MCF 10A (cell line): ENCODE measurements around the gene DPEP3. TPM values are rescaled to one million over a fixed set of nuclear protein-coding genes. Genes with fewer than 3 reads are reported as not detected.

Source experiments
- BruUV-seq: library from RNA; stranded (reverse); fragments of 400-500 nt; replicated peaks from 2 replicates; lab custom pipeline; 2021; lab: Mats Ljungman, UMichigan
- CTCF ChIA-PET: fragments of 300-600 bp; sonication (Branson Sonifier 250); formaldehyde crosslinking; extraction: SDS; loops from one replicate; lab custom pipeline; 2021; ENCODE audit warnings: antibody characterized with exemption, inconsistent platforms; lab: Yijun Ruan, JAX
- POLR2A ChIA-PET: fragments of 300-600, 350-650 bp; sonication (Branson Sonifier 250); formaldehyde crosslinking; extraction: SDS; loops from one replicate; lab custom pipeline; 2020; ENCODE audit warnings: antibody characterized with exemption, inconsistent platforms; lab: Yijun Ruan, JAX
- DNase-seq: peaks from one replicate; pipeline ENCODE4 v3.0.0-alpha.2; 2018; ENCODE audit not compliant: unreplicated experiment
- H3K27ac Mint-ChIP-seq: one replicate; pipeline ENCODE4 v1.8.0; 2022; ENCODE audit warnings: mild to moderate bottlenecking, low read depth, mixed read lengths; ENCODE audit not compliant: unreplicated experiment
- H3K27me3 Mint-ChIP-seq: one replicate; pipeline ENCODE4 v1.8.0; 2022; ENCODE audit warnings: mixed read lengths; ENCODE audit not compliant: insufficient read depth, unreplicated experiment
- H3K36me3 Mint-ChIP-seq: one replicate; pipeline ENCODE4 v1.8.0; 2022; ENCODE audit warnings: mild to moderate bottlenecking, moderate library complexity, mixed read lengths; ENCODE audit not compliant: insufficient read depth, unreplicated experiment
- H3K4me1 Mint-ChIP-seq: one replicate; pipeline ENCODE4 v1.8.0; 2022; ENCODE audit warnings: mixed read lengths; ENCODE audit not compliant: insufficient read depth, unreplicated experiment
- H3K4me3 Mint-ChIP-seq: one replicate; pipeline ENCODE4 v1.8.0; 2022; ENCODE audit warnings: mild to moderate bottlenecking, moderate library complexity, mixed read lengths; ENCODE audit not compliant: unreplicated experiment
- H3K9me3 Mint-ChIP-seq: one replicate; pipeline ENCODE4 v1.8.0; 2022; ENCODE audit warnings: mixed read lengths; ENCODE audit not compliant: unreplicated experiment
- intact Hi-C: fragments of 100-400 bp; cut with micrococcal nuclease; formaldehyde crosslinking; loops from 2 replicates; pipeline ENCODE4 v1.14.1; 2022
- total RNA-seq: library from RNA; stranded (reverse); gene quantifications from 2 replicates; pipeline ENCODE4 v1.2.3, GENCODE V29; 2022
- TF ChIP-seq, protein P1 (sequence below): fragments of 200-600 bp; IDR thresholded peaks from one replicate; pipeline ENCODE4 v1.8.0; 2022; ENCODE audit warnings: antibody characterized with exemption, mild to moderate bottlenecking; ENCODE audit not compliant: unreplicated experiment

DPEP3 gene
- total RNA-seq, 1 experiment from 2014 or later = not detected

DNA sequence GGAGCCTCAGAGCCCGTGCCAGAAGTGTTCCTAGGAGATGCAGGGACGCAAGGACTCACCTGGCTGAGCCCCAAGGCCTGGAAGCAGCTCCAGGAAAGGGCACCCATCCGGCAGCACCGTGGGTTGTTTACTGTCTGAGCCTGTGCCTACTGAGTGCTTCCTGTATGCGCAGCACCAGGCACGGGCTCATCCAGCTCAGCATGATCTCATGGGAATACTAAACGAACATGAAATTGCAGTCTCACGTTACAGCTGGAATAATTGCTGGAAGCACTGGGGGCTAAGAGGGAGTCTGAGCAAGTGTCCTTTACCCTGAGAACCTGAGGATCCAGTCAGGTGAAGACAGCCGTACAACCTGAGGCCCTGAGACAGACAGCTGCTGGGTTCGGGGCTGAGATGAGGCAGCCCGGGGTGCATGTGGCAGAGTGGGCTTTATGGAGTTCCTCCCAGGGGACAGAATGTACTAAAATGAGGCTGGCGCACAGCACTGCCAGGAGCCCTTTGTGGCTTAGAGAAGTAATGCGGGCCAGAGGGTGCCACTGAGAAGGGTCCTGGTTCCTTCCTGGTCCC is 54.0 kb downstream of the DPEP3 start:
- no peak for DNase-seq
- CTCF ChIA-PET = interaction anchor here (0.6 to 6.1 kb wide), 9 partner anchors 11 to 1322 kb away, joined by 3 to 67 read pairs (median 4); partner anchors contain the start of gene NRN1L

More for the DNA sequence above, 54.0 kb downstream of the DPEP3 start:
- no TSS peak for BruUV-seq
- Mint-ChIP-seq H3K27me3 (no peaks in the 10 kb centered on the region), H3K9me3 (no peaks in the 10 kb centered on the region), H3K27ac (no peak overlapping the region), H3K4me1 (no peaks in the 10 kb centered on the region), H3K36me3 (peaks cover 9% of the 10 kb centered on the region), H3K4me3 (no peak overlapping the region)
- POLR2A ChIA-PET = interaction anchor here (0.6 to 3.6 kb wide), 2 partner anchors 9 to 55 kb away, joined by 3 to 21 read pairs; no protein-coding TSS in a partner anchor
- intact Hi-C loops = loop anchor here (5.0 kb wide), 1 partner anchor 94 kb away; no protein-coding TSS in a partner anchor
- TF ChIP-seq, protein P1, sequence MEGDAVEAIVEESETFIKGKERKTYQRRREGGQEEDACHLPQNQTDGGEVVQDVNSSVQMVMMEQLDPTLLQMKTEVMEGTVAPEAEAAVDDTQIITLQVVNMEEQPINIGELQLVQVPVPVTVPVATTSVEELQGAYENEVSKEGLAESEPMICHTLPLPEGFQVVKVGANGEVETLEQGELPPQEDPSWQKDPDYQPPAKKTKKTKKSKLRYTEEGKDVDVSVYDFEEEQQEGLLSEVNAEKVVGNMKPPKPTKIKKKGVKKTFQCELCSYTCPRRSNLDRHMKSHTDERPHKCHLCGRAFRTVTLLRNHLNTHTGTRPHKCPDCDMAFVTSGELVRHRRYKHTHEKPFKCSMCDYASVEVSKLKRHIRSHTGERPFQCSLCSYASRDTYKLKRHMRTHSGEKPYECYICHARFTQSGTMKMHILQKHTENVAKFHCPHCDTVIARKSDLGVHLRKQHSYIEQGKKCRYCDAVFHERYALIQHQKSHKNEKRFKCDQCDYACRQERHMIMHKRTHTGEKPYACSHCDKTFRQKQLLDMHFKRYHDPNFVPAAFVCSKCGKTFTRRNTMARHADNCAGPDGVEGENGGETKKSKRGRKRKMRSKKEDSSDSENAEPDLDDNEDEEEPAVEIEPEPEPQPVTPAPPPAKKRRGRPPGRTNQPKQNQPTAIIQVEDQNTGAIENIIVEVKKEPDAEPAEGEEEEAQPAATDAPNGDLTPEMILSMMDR = no peak

Other genes with a start within 250 kb of the DPEP3 start
- 17.2 and 21.7 TPM in 2 replicates for gene RANBP10, start 173.9 kb downstream of the DPEP3 start, total RNA-seq
- 1.1 and 1.5 TPM in 2 replicates for gene TSNAXIP1, start 173.6 kb downstream of the DPEP3 start, total RNA-seq
- gene THAP11, start 138.2 kb downstream of the DPEP3 start, total RNA-seq = 18.3 and 20.5 TPM in 2 replicates
- 133 TPM in 2 replicates for gene NUTF2, start 133.6 kb downstream of the DPEP3 start, total RNA-seq
- gene CENPT, start 132.8 kb downstream of the DPEP3 start, total RNA-seq = 30.9 and 35.5 TPM in 2 replicates
- gene EDC4, start 107.4 kb downstream of the DPEP3 start, total RNA-seq = 50.9 and 51.3 TPM in 2 replicates
- gene NRN1L, start 95.6 kb downstream of the DPEP3 start, total RNA-seq = 0.81 TPM in 1 of 2 replicates, not detected in the other
- gene PSKH1, start 87.2 kb downstream of the DPEP3 start, total RNA-seq = 21.7 and 27.9 TPM in 2 replicates
- 0.52 and 1.6 TPM in 2 replicates for gene CTRL, start 48.6 kb downstream of the DPEP3 start, total RNA-seq
- 20.3 and 32.7 TPM in 2 replicates for gene PSMB10, start 43.6 kb downstream of the DPEP3 start, total RNA-seq
- gene LCAT, start 36.4 kb downstream of the DPEP3 start, total RNA-seq = 35.3 and 44.5 TPM in 2 replicates
- gene SLC12A4, start 11.9 kb downstream of the DPEP3 start, total RNA-seq = 107 TPM in 2 replicates
- gene DPEP2, start 19.0 kb upstream of the DPEP3 start, total RNA-seq = not detected in 2 replicates
- not detected in 2 replicates for gene DPEP2NB, start 35.4 kb upstream of the DPEP3 start, total RNA-seq
- 9.3 and 11.7 TPM in 2 replicates for gene DDX28, start 42.7 kb upstream of the DPEP3 start, total RNA-seq
- 24.2 and 26.4 TPM in 2 replicates for gene DUS2, start 42.8 kb upstream of the DPEP3 start, total RNA-seq
- 18.5 and 24.1 TPM in 2 replicates for gene NFATC3, start 104.9 kb upstream of the DPEP3 start, total RNA-seq